ENCODE measurements around the gene LRRC53.

The LRRC53 gene

GRCh38 chr1:74463333-74463988 lies 49.0 kb downstream of the LRRC53 start:
- Mint-ChIP-seq H3K27ac (no peak overlapping the region), H3K27me3 (ENCODE audit: low read depth) (no peaks in the 10 kb centered on the region), H3K9me3 (no peaks in the 10 kb centered on the region), H3K4me1 (peaks cover 6% of the 10 kb centered on the region), H3K36me3 (ENCODE audit: low read depth) (no peaks in the 10 kb centered on the region), H3K4me3 (no peak overlapping the region)
- no peak for TF ChIP-seq CTCF (IDR thresholded peaks at IDR 0.05; ENCODE audit: unreplicated experiment in 3 of 3)

GRCh38 chr1:74457253-74457652 lies 55.2 kb downstream of the LRRC53 start:
- no peaks in the 10 kb centered on the region for H3K27me3 Mint-ChIP-seq (ENCODE audit: low read depth)

GRCh38 chr1:74455390-74455789 lies 57.0 kb downstream of the LRRC53 start:
- H3K4me3 Mint-ChIP-seq: no peak overlapping the region
- no peak overlapping the region for H3K27ac Mint-ChIP-seq
- no peaks in the 10 kb centered on the region for H3K4me1 Mint-ChIP-seq
- H3K36me3 Mint-ChIP-seq (ENCODE audit: low read depth): no peaks in the 10 kb centered on the region
- no peaks in the 10 kb centered on the region for H3K9me3 Mint-ChIP-seq
- H3K27me3 Mint-ChIP-seq (ENCODE audit: low read depth): no peaks in the 10 kb centered on the region
- no peak for TF ChIP-seq CTCF (IDR thresholded peaks at IDR 0.05; ENCODE audit: unreplicated experiment in 3 of 3)

More at GRCh38 chr1:74457253-74457652, 55.2 kb downstream of the LRRC53 start:
- no peak for TF ChIP-seq CTCF (IDR thresholded peaks at IDR 0.05; ENCODE audit: unreplicated experiment in 3 of 3)
- Mint-ChIP-seq H3K9me3 (no peaks in the 10 kb centered on the region), H3K27ac (no peak overlapping the region), H3K4me3 (no peak overlapping the region), H3K4me1 (no peaks in the 10 kb centered on the region), H3K36me3 (ENCODE audit: low read depth) (no peaks in the 10 kb centered on the region)

- Mint-ChIP-seq H3K9me3 (no peaks in the 10 kb centered on the region), H3K27ac (no peak overlapping the region), H3K27me3 (ENCODE audit: low read depth) (no peaks in the 10 kb centered on the region), H3K4me1 (no peaks in the 10 kb centered on the region), H3K4me3 (no peak overlapping the region), H3K36me3 (ENCODE audit: low read depth) (no peaks in the 10 kb centered on the region)
- no peak for TF ChIP-seq CTCF (IDR thresholded peaks at IDR 0.05; ENCODE audit: unreplicated experiment in 3 of 3)
Observed at GRCh38 chr1:74453277-74453676, 59.1 kb downstream of the LRRC53 start.

- no peaks in the 10 kb centered on the region for H3K4me1 Mint-ChIP-seq
- no peaks in the 10 kb centered on the region for H3K27me3 Mint-ChIP-seq (ENCODE audit: low read depth)
- no peaks in the 10 kb centered on the region for H3K9me3 Mint-ChIP-seq
- no peak overlapping the region for H3K4me3 Mint-ChIP-seq
- no peaks in the 10 kb centered on the region for H3K36me3 Mint-ChIP-seq (ENCODE audit: low read depth)
- no peak overlapping the region for H3K27ac Mint-ChIP-seq
- no peak for TF ChIP-seq CTCF (IDR thresholded peaks at IDR 0.05; ENCODE audit: unreplicated experiment in 3 of 3)
Observed at GRCh38 chr1:74452035-74452434, 60.4 kb downstream of the LRRC53 start.

- Mint-ChIP-seq H3K4me3 (no peak overlapping the region), H3K27me3 (ENCODE audit: low read depth) (no peaks in the 10 kb centered on the region), H3K9me3 (no peaks in the 10 kb centered on the region), H3K4me1 (peaks cover 10% of the 10 kb centered on the region), H3K36me3 (ENCODE audit: low read depth) (no peaks in the 10 kb centered on the region), H3K27ac (no peak overlapping the region)
- no peak for TF ChIP-seq CTCF (IDR thresholded peaks at IDR 0.05; ENCODE audit: unreplicated experiment in 3 of 3)
Observed at GRCh38 chr1:74437035-74437434, 75.4 kb downstream of the LRRC53 start.

Measured in nephron (organoid).